CD4-positive, alpha-beta T cell treated with Interleukin-6 for 4 hours (primary cell): ENCODE results near the gene XIST.
A peak's percentile ranks its signal among the peaks of the same experiment; 100 is the strongest.
"Not testable (repeated sequence)": the region's sequence is repeated elsewhere in the genome, so short reads cannot be mapped to it uniquely, and the experiment has no call there.

ENCODE experiments used
- DNase-seq: peaks from one replicate; pipeline ENCODE4 v3.0.0-alpha.2; 2020; ENCODE audit warnings: mixed read lengths

XIST gene

GRCh38 chrX:73852467-73852866 lies at the start of gene XIST:
XIST (minus strand) TSS chrX:73852714.
- peak; percentile 75 for DNase-seq

DNA sequence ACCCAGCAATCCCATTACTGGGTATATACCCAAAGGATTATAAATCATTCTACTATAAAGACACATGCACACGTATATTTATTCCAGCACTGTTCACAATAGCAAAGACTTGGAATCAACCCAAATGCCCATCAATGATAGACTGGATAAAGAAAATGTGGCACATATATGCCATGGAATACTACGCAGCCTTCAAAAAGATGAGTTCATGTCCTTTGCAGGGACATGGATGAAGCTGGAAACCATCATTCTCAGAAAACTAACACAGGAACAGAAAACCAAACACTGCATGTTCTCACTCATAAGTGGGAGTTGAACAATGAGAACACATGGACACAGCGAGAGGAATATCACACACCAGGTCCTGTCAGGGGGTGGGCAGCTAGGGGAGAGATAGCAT lies 45.8 kb upstream of the XIST start:
- DNase-seq = not testable (repeated sequence)

GRCh38 chrX:73892515-73893090 lies 40.1 kb upstream of the XIST start:
- DNase-seq = peak; percentile 53

GRCh38 chrX:73882260-73882659 lies 29.7 kb upstream of the XIST start:
- DNase-seq = not testable (repeated sequence)

- no peak for DNase-seq
Measured at GRCh38 chrX:73877687-73878086, 25.2 kb upstream of the XIST start.

DNA sequence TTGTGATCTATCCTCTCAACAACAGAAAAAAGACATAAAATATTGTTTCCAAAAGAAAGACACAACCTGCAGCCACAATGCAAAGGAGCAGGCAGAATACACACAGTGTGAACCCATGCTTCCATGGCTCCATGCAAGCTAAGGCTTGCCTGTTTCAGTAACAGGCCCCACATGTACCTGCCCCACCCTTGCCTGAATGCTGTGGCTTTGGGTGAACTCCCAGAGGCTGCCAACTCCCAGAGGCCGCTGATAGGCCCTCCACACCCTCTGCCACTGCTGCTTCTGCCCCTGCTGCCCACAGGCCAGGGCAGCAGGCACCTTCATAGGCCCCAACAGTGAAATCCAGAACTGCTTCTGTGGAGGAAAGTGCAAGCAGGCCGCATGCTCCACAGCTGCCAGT lies 24.4 kb upstream of the XIST start:
- DNase-seq = no peak

GRCh38 chrX:73868916-73869315 lies 16.4 kb upstream of the XIST start:
- no peak for DNase-seq

- DNase-seq = no peak
Measured at GRCh38 chrX:73867144-73867543, 14.6 kb upstream of the XIST start.

GRCh38 chrX:73863852-73864251 lies 11.3 kb upstream of the XIST start:
- no peak for DNase-seq

DNA sequence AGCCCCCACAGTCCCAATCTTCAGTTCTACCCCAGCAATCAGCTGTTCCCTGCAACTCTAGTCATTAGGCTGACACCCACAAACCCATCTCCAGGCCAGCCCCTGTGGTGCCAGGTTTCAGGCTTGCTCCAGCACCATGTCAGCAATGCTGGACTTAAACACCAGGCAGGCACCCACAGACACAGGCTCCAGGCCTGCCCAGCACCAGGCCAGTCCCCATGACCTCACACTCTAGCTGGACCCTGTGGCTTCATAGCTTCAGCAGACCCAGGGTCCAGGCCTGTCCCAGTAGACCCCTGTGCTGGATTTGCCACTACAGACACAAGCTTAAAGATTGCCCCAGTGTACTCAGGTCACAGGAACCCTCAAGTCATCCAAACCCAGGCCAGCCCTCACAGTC lies 10.8 kb upstream of the XIST start:
- DNase-seq = no peak

DNA sequence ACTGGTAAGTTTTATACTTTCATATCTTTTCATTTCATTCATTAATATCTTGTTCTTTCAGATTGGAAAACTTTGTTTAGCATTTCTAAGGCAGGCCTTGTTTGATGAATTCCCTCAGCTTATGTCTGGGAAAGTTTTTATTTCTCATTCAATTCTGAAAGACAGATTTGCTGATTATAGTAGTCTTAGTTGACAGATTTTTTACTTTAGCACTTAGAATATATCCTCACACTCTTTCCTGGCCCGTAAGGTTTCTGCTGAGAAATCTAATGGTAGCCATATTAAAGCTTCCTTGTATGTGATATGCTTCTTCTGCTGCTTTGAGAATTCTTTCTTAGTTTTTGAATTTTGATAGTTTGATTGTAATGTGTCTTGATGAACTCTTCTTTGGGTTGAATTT lies 7.1 kb upstream of the XIST start:
- no peak for DNase-seq

- DNase-seq = peak; percentile 77
Measured at GRCh38 chrX:73855546-73855945, 3.0 kb upstream of the XIST start.

GRCh38 chrX:73852022-73852421 lies 492 bp downstream of the XIST start:
- DNase-seq = no peak

DNA sequence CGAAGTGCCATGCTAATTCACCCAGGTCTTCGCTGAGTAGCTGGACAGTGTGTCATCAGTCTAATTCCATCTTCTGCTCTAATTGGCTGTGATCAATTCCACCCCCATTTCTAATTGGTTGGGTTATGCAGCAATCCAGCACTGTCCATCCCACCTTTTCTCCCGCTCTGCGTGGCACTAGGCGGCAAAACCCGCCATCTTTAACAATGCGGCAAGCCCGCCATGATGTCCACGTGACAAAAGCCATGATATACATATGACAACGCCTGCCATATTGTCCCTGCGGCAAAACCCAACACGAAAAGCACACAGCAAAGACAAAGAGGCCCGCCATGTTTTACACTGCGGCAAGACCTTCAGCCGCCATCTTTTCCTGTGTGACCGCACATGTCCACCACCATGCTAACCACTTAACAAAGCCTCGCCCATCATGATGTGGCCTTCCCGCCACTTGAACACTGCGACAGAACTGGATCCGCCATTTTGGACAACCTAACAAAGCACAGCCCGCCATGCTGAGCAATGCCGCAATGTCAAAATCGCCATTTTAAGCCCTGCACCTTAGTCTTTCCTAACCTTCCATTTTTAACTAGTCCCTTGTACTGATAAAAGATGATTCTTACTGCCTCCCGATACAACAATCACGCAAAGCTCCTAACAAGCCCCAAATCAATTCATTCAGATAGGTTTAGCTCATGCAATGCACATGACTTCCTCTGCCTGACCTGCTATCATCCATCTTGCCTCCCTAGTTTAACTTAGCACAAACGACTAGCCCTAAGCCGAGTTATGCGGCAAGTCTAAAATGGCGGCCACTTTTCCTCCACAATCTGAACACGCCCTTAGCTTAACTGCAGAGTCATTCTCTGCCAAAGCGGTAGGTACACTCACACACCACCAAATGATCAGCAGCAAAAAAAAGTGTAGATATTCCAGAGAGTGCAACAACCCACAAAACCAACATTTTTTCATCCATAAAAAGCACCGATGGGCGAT lies 1.2 kb downstream of the XIST start:
- DNase-seq = peak; percentile 77

DNA sequence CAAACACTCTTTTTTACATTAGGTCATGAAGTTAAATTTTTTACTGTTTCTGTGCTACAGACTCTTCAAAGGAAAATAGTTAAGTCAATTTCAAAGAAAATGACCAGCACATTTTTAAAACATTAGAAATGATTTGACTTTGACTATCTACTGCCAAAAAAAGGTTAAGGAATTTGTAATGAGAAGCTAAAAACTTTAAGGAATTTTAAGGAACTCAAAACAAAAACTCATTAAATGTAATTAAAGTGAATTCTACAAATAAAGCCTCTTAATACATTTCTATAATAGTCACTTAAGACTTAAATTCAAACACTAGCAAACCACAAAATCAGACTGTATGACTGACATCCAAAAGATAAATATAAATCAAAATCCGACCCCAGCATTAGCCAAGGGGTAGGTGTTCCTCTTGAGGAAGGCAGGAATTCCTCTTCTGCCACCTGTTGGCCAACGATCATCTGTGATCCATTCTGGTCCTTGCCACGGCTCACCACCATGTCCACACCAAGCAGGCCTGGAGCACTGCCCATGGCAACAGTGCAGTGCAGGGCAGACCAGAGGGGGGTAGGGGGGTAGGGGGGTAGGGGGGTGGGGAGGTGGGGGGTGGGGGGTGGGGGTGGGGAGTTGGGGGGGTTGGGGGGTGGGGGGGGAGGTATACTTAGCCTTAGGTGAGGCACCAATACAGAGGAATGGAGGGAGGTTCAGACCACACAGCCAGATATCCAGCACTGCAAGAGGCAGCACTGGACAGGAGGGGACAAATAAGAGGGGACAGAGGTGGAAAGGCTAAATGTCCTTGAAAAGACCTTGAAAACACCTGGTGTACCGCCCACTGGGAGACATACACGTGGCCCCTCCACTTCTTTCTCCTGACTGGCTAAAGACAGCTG lies 2.1 kb downstream of the XIST start:
- peak; percentile 28 for DNase-seq

GRCh38 chrX:73849073-73849472 lies 3.4 kb downstream of the XIST start:
- DNase-seq = no peak

DNA sequence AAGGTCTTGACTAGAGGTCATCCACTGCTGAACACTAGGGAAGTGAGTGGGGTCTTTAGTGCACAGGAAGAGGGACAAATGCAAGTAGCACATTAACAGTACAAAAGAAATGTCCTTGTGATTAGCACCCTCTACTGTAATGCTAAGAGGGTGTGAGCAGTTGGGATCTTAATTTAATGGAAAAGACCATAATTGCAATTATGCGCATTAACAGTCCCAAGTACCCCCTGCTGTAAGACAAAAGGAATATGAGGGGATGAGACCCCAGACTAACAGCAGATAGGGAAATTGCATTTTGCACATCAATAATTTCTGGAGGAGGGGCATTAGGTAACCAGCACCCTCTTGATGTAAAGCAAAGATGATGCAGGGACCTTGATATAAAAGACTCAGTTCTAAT lies 4.5 kb downstream of the XIST start:
- no peak for DNase-seq

DNA sequence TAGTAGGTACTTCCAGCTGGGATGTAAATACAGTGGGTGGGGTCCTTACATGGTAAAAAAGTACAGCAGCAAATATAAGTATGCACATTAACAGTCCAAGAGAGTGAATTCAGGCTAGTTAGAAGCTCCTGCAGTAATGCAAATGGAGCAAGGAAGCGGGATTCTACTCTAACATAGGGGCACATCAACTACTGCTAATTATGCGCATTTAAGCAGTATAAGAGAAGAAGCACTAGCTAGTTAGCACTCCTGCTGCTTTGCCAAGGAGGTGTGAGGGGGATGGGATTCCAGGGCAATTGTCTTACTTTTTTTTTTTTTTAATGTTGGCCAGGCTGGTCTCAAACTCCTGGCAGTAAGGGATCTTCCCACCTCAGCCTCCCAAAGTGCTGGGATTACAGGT lies 5.4 kb downstream of the XIST start:
- no peak for DNase-seq

GRCh38 chrX:73842541-73843234 lies 9.8 kb downstream of the XIST start:
- DNase-seq = no peak

DNA sequence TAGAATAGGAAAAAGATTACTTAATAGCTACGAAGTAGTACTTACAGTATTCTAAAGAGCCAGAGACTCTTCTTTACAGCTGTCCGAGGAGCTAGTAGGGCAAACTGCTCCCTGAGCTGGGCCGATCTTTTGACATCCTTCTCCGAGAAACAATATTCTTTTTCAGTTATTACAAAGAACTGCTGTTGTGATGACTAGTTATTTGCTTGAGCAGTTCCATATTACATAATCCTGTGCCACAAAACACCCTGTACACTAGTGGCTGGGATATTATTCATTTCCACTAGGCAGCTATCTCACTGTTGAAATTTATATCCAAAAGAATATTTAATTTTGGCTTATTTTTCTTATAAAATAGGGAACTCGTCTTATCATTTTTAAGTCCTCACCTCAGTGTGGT lies 11.2 kb downstream of the XIST start:
- DNase-seq = no peak

DNA sequence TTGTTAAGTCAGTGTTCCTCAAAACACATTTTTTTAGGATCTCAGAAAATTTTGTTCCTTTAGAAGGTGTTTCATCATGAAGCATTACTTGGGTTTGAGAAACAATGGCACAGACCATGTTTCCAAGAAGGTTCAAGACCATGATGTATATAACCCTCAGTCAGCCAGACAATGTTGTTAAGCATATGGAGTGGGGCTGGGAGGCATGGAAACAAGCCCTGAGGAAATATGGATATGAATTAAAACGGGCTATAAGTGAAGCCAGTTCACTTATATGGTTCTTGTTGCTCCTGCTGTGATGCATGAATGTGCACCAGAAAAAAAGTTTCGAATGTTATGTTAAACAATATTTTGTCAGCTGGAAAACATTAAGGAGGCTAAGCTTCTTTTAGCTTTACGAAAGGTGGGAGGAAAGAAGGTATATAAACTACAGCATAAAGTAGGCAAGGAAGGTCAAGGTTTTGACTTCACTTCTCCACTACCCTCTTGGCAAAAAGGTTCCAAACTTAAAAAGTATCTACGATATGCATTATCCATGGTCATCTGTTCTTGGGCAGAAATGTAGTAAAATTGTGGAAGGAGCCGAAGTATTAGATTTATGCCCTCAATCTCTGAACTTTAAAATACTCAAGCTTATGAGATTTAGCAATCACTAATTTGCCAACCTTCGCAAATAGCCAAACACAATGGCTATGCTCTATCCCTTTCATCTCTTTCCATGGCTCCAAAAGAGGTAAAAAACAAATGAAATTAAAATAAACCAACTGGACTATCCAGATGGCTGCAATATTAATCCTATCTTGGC lies 12.2 kb downstream of the XIST start:
- DNase-seq = no peak

DNA sequence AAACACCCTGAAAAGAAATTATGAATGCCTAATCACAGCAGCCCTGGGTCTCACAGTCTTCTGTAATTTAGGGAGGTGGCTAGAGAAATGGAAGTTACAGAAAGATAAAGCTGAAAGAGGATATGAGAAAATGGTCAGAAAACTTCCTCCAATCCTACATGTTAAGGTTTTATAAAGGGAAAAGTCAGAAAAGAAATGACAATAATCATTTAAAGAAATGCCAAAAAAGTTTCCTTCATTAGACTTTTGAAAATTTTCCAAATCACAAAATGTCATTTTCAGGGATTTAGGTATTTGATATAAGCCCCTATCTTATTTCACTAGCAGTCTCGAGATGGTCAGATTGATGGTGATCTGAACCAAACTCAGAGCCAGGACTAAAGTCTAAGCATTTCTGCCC lies 13.4 kb downstream of the XIST start:
- DNase-seq = no peak
